Measurements from ENCODE around the gene GCLM.
"Not testable (repeated sequence)": the region's sequence is repeated elsewhere in the genome, so short reads cannot be mapped to it uniquely, and the experiment has no call there.

GCLM gene

GRCh38 chr1:93909146-93910050 is at the start of gene GCLM:
TSS of gene GCLM (minus strand) at chr1:93909430. CDS start at chr1:93909163, 267 bp downstream.
- no peak for FAIRE-seq

- no peak for FAIRE-seq
Measured at GRCh38 chr1:93958726-93959100, 49.5 kb upstream of the GCLM start.

GRCh38 chr1:93958032-93958725 is 48.9 kb upstream of the GCLM start:
- no peak for FAIRE-seq

- FAIRE-seq: no peak
Measured at GRCh38 chr1:93955765-93956164, 46.5 kb upstream of the GCLM start.

DNA sequence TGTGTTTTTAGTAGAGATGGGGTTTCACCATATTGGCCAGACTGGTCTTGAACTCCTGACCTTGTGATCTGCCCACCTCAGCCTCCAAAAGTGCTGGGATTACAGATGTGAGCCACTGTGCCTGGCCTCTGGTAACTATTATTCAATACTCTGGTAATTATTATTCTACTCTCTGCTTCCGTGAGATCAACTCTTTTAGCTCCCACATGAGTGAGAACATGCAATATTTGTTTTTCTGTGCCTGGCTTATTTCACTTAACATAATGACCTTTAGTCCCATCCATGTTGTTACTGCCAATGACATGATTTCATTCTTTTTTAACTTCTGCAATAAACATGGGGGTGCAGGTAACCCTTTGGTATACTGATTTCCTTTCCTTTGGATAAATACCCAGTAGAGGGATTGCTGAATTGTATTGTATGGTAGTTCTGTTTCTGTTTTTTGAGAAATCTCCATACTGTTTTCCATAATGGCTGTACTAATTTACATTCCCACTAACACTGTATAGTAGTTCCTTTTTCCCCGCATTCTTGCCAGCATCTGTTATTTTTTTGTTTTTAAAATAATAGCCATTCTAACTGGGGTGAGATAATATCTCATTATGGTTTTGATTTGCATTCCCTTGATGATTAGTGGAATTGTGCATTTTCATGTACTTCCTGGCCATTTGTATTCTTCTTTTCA is 37.9 kb upstream of the GCLM start:
- FAIRE-seq: not testable (repeated sequence)

GRCh38 chr1:93938461-93939145 is 29.4 kb upstream of the GCLM start:
- no peak for FAIRE-seq

DNA sequence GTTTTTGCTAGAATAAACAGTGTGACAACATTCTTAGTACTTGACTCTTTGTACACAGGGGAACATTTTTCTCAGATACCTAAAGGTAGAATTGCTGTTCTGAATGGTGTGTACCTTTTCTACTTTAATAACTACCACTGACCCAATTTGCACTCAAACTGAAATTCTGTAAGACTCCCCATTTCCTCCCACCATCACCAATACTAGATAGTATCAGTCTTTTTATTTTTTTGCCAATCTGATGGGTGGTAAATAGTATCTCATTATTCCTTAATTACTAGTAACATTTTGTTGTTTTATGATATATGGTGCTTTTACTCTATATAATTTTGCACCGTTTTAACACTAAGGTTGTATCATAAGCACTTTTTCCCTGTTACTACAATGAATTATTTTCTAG is 28.8 kb upstream of the GCLM start:
- FAIRE-seq: no peak

- FAIRE-seq: no peak
Measured at GRCh38 chr1:93925206-93925605, 16.0 kb upstream of the GCLM start.

GRCh38 chr1:93919780-93920179 is 10.6 kb upstream of the GCLM start:
- no peak for FAIRE-seq

GRCh38 chr1:93917302-93917701 is 8.1 kb upstream of the GCLM start:
- FAIRE-seq: no peak

- not testable (repeated sequence) for FAIRE-seq
Measured at GRCh38 chr1:93910880-93911279, 1.6 kb upstream of the GCLM start.

- FAIRE-seq: no peak
Measured at GRCh38 chr1:93910305-93910704, 1.1 kb upstream of the GCLM start.

- no peak for FAIRE-seq
Measured at GRCh38 chr1:93908394-93909145, 660 bp downstream of the GCLM start.

GRCh38 chr1:93907718-93908117 is 1.5 kb downstream of the GCLM start:
- no peak for FAIRE-seq

DNA sequence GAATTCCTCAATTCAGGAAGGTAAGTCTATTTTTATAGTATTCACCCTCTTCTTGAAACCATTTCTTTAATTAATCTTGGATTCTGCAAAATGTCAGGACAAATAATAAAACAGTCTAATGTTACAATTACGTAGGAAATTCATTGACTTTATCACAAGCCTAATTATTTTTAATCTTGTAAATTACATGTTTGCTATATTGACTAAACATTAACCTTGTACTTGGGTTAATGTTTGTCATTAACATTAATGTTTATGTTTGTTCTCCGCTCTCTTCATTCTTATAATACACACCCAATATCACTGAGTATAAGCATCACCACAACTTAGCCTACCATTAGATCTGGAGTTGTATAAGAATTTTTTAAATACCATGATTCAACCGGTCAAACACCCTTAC is 2.8 kb downstream of the GCLM start:
- FAIRE-seq: no peak

DNA sequence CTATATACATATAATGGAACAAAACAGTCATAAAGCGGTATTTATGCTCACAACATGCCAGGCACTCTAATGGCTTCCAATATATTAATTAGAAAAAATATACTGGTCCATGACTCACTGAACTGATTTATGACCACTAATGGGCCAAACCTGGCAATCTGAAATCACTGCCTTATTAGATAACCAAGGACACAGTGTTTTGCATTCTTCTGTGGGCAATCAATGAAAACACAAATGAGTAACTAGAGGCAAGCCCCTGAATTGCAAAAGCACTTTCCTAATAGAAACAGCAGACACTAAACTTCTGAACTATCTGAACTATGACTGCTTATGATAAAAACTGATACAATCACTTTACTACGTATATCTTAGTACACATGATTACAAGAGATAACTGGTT is 3.5 kb downstream of the GCLM start:
- FAIRE-seq: no peak

DNA sequence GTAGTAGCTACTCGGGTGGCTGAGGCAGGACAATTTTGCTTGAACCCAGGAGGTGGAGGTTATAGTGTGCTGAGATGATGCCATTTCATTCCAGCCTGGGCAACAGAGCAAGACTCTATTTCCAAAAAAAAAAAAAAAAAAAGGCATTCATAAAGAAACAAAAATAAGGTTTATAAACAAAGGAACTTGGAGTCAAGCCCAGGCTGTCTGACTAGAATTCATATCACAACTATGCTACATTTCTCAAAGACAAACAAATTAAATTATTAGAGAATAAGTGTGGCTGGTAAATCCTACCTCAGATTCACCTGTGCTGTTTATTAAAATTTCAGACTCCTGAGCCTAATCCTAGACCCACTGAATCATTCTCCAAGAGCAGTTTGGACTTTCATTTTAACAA is 4.2 kb downstream of the GCLM start:
- no peak for FAIRE-seq

- FAIRE-seq: no peak
Measured at GRCh38 chr1:93904228-93904627, 5.0 kb downstream of the GCLM start.

DNA sequence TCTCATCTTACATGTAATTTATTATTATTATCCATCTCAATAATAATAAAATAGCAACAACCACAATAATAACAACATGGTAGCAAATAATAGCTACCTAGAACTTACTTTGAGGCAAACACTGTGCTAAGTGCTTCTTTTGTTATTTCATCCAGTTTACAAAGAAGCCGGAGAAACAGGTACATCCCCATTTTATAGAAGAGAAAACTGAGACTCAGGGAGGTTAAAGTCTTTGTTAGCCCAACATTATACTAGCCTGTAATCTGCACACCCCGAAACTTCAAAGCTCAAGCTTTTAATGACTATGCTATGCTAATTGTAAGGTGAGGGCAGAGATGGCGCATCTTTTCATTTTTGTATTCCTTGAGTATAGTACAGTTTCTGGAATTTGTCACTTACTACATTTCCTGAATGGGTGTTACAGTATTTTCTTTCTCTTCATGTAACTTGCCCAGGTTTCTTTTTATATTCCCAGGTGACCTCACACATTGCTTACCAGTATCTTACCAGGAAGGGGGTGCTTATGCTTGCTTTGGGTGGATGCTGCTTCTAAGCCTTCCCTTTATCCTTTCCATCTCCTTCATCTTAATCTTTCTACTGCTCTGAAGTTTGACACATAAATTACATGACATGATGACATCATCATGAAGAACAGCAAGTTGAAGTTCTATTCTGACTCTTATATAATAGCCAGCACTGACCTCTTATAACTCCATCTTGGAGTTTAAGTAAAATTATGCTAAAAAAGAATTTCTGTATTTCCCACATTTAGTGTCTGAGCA is 8.3 kb downstream of the GCLM start:
- FAIRE-seq: no peak

- no peak for FAIRE-seq
Measured at GRCh38 chr1:93899543-93900207, 9.6 kb downstream of the GCLM start.

- no peak for FAIRE-seq
Measured at GRCh38 chr1:93888900-93889299, 20.3 kb downstream of the GCLM start.

All from colon (tissue), 2 donors.